ENCODE results near the gene SIRPD.

GRCh38 chr20:1557605-1558004, at the start of gene SIRPD:
- TF ChIP-seq EZH2 (IDR thresholded peaks at IDR 0.05) (no peak), CTCF (IDR thresholded peaks at IDR 0.05) (no peak)
